GM21367 (cell line): ENCODE measurements around the gene PRR30.
"Not testable (repeated sequence)": the region's sequence is repeated elsewhere in the genome, so short reads cannot be mapped to it uniquely, and the experiment has no call there.

Source experiments
- ATAC-seq: cut with Tn5 transposase; IDR thresholded peaks from one replicate; pipeline ENCODE4 v1.9.1; 2021; ENCODE audit not compliant: unreplicated experiment

Gene PRR30

GRCh38 chr2:27139310-27139709, at the start of gene PRR30:
Gene PRR30 (minus strand): TSS chr2:27139410. CDS start chr2:27138329, 1,081 bp downstream.
- ATAC-seq, result no peak

- ATAC-seq, result no peak
Observed at GRCh38 chr2:27186613-27187345, 47.6 kb upstream of the PRR30 start.

- no peak for ATAC-seq
Observed at GRCh38 chr2:27185331-27186026, 46.3 kb upstream of the PRR30 start.

- no peak for ATAC-seq
Observed at GRCh38 chr2:27184115-27184514, 44.9 kb upstream of the PRR30 start.

GRCh38 chr2:27182346-27182745, 43.1 kb upstream of the PRR30 start:
- no peak for ATAC-seq

- ATAC-seq, result no peak
Observed at GRCh38 chr2:27179344-27180000, 40.3 kb upstream of the PRR30 start.

- ATAC-seq, result no peak
Observed at GRCh38 chr2:27178469-27178868, 39.3 kb upstream of the PRR30 start.

GRCh38 chr2:27177441-27178351, 38.5 kb upstream of the PRR30 start:
- no peak for ATAC-seq

GRCh38 chr2:27175781-27176180, 36.6 kb upstream of the PRR30 start:
- not testable (repeated sequence) for ATAC-seq

GRCh38 chr2:27175330-27175729, 36.1 kb upstream of the PRR30 start:
- no peak for ATAC-seq

- ATAC-seq, result no peak
Observed at GRCh38 chr2:27174638-27175037, 35.4 kb upstream of the PRR30 start.

- no peak for ATAC-seq
Observed at GRCh38 chr2:27171351-27171848, 32.2 kb upstream of the PRR30 start.

- ATAC-seq, result no peak
Observed at GRCh38 chr2:27170581-27171337, 31.5 kb upstream of the PRR30 start.

- no peak for ATAC-seq
Observed at GRCh38 chr2:27164960-27165763, 26.0 kb upstream of the PRR30 start.

- no peak for ATAC-seq
Observed at GRCh38 chr2:27162151-27163121, 23.2 kb upstream of the PRR30 start.

- no peak for ATAC-seq
Observed at GRCh38 chr2:27160191-27160590, 21.0 kb upstream of the PRR30 start.

GRCh38 chr2:27159271-27159670, 20.1 kb upstream of the PRR30 start:
- no peak for ATAC-seq

- no peak for ATAC-seq
Observed at GRCh38 chr2:27158468-27158867, 19.3 kb upstream of the PRR30 start.
